ENCODE data around the gene EYS.

The EYS gene

GRCh38 chr6:63708631-63709030 is 1998.4 kb downstream of the EYS start:
- Histone ChIP-seq H3K4me3 (ENCODE audit: insufficient read length, low read depth) (no peak overlapping the region), H3K9me3 (ENCODE audit: insufficient read depth, low read length) (no peaks in the 10 kb centered on the region), H3K36me3 (ENCODE audit: insufficient read depth, insufficient read length, low read length) (peaks cover 66% of the 10 kb centered on the region), H3K27me3 (ENCODE audit: insufficient read depth, insufficient read length) (no peaks in the 10 kb centered on the region), H3K4me1 (ENCODE audit: insufficient read depth, insufficient read length) (no peaks in the 10 kb centered on the region), H3K9ac (ENCODE audit: insufficient read length, low read depth) (no peak overlapping the region)
- no peak for TF ChIP-seq YY1 (IDR thresholded peaks at IDR 0.05; ENCODE audit: insufficient read depth, insufficient read length)
- TF ChIP-seq SUZ12 (IDR thresholded peaks at IDR 0.05; ENCODE audit: extremely low read depth, insufficient read depth, insufficient read length): no peak
- TF ChIP-seq ZNF274 (IDR thresholded peaks at IDR 0.05; ENCODE audit: low read depth, low read length): no peak
- DNase-seq (ENCODE audit: low read depth, low spot score): no peak

DNA sequence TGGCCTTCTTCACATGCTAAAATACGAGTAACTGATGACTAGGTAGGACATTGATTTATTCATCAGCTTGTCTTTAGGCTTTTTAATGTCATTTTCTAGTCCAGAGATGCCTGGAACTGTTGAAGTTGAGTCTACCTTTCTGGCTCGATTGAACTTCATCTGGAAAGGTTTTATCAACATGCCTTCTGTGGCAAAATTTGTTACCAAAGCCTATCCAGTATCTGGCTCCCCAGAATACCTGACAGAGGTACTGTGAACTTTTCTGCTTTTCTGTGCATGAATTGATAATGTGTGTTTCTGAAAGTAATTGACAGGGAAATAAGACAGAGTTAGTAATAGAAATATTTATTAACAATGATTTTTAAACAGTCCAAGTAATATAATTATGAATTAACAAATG is 2000.4 kb downstream of the EYS start:
- DNase-seq (ENCODE audit: low read depth, low spot score): no peak
- Histone ChIP-seq H3K4me1 (ENCODE audit: insufficient read depth, insufficient read length) (no peaks in the 10 kb centered on the region), H3K36me3 (ENCODE audit: insufficient read depth, insufficient read length, low read length) (peaks cover 51% of the 10 kb centered on the region), H3K27me3 (ENCODE audit: insufficient read depth, insufficient read length) (no peaks in the 10 kb centered on the region), H3K9me3 (ENCODE audit: insufficient read depth, low read length) (no peaks in the 10 kb centered on the region), H3K9ac (ENCODE audit: insufficient read length, low read depth) (no peak overlapping the region), H3K4me3 (ENCODE audit: insufficient read length, low read depth) (no peak overlapping the region)
- no peak for TF ChIP-seq ZNF274 (IDR thresholded peaks at IDR 0.05; ENCODE audit: low read depth, low read length)
- TF ChIP-seq SUZ12 (IDR thresholded peaks at IDR 0.05; ENCODE audit: extremely low read depth, insufficient read depth, insufficient read length): no peak
- TF ChIP-seq YY1 (IDR thresholded peaks at IDR 0.05; ENCODE audit: insufficient read depth, insufficient read length): no peak

DNA sequence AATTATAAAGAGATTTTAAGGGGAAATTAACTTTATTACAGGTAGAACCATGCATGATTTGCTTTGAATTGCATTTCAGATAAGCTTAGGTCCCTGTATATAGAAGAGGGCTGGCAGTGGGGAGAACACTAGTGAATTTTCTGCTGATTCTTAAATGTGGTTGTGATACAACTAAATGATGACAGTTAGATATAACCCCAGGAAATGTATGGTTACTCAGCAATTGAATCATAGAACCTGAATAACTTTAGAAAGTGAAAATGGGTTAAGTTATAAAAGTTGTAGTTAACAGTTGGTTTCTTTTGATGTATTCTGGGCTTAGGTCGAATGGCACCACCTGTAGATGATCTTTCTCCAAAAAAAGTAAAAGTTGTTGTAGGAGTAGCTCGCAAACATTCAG is 2001.3 kb downstream of the EYS start:
- H3K9ac ChIP-seq (ENCODE audit: insufficient read length, low read depth): no peak overlapping the region
- no peak for TF ChIP-seq SUZ12 (IDR thresholded peaks at IDR 0.05; ENCODE audit: extremely low read depth, insufficient read depth, insufficient read length)
- no peak for TF ChIP-seq YY1 (IDR thresholded peaks at IDR 0.05; ENCODE audit: insufficient read depth, insufficient read length)
- no peak for TF ChIP-seq ZNF274 (IDR thresholded peaks at IDR 0.05; ENCODE audit: low read depth, low read length)
- no peaks in the 10 kb centered on the region for H3K4me1 ChIP-seq (ENCODE audit: insufficient read depth, insufficient read length)
- no peaks in the 10 kb centered on the region for H3K9me3 ChIP-seq (ENCODE audit: insufficient read depth, low read length)
- no peak overlapping the region for H3K4me3 ChIP-seq (ENCODE audit: insufficient read length, low read depth)
- DNase-seq (ENCODE audit: low read depth, low spot score): no peak
- H3K36me3 ChIP-seq (ENCODE audit: insufficient read depth, insufficient read length, low read length): peaks cover 52% of the 10 kb centered on the region
- H3K27me3 ChIP-seq (ENCODE audit: insufficient read depth, insufficient read length): no peaks in the 10 kb centered on the region

DNA sequence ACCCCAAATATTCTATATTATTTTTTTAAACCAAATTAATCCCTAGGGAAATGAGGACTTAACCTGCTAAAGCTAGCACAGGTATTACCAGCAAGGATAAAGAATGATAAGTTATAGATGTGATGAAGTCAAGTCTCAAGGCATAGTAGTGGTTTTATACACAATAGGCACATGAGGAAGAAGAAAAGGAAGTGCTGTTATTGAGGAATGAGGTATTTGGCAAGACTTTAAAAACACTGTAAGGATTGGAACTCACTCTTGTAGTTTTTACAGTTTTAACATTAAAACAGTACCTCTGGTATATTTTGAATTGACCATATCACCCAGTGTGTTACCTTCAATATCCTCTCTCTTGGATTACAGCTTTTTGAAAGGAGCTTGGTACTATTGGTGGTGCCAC is 2016.8 kb downstream of the EYS start:
- Histone ChIP-seq H3K9ac (ENCODE audit: insufficient read length, low read depth) (no peak overlapping the region), H3K4me1 (ENCODE audit: insufficient read depth, insufficient read length) (no peaks in the 10 kb centered on the region), H3K4me3 (ENCODE audit: insufficient read length, low read depth) (no peak overlapping the region), H3K36me3 (ENCODE audit: insufficient read depth, insufficient read length, low read length) (peaks cover 13% of the 10 kb centered on the region), H3K27me3 (ENCODE audit: insufficient read depth, insufficient read length) (no peaks in the 10 kb centered on the region), H3K9me3 (ENCODE audit: insufficient read depth, low read length) (peaks cover 10% of the 10 kb centered on the region; the same call in 1 of the 2 replicates)
- TF ChIP-seq SUZ12 (IDR thresholded peaks at IDR 0.05; ENCODE audit: extremely low read depth, insufficient read depth, insufficient read length) (no peak), ZNF274 (IDR thresholded peaks at IDR 0.05; ENCODE audit: low read depth, low read length) (no peak), YY1 (IDR thresholded peaks at IDR 0.05; ENCODE audit: insufficient read depth, insufficient read length) (no peak)
- DNase-seq (ENCODE audit: low read depth, low spot score): no peak

DNA sequence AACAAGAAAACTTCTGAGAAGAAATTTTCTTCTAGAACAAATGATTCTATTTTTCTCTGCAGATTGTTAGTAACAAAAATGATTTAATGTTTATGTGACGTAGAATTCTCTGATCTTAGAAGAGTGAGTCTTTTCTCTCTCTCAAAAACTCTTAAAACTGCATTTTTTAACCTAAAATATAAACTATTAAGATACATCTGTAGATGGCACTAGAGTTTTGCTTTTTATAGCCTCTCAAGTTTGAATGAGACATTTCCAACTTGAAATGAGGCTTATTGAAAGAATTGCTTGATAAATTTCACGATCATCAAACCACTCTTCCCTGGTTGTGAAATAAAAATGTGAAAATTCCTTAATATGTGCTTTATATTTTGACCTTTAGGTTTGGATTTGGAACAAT is 2017.6 kb downstream of the EYS start:
- H3K27me3 ChIP-seq (ENCODE audit: insufficient read depth, insufficient read length): no peaks in the 10 kb centered on the region
- TF ChIP-seq SUZ12 (IDR thresholded peaks at IDR 0.05; ENCODE audit: extremely low read depth, insufficient read depth, insufficient read length) (no peak), ZNF274 (IDR thresholded peaks at IDR 0.05; ENCODE audit: low read depth, low read length) (no peak), YY1 (IDR thresholded peaks at IDR 0.05; ENCODE audit: insufficient read depth, insufficient read length) (no peak)
- H3K9ac ChIP-seq (ENCODE audit: insufficient read length, low read depth): no peak overlapping the region
- peaks cover 17% of the 10 kb centered on the region for H3K36me3 ChIP-seq (ENCODE audit: insufficient read depth, insufficient read length, low read length)
- DNase-seq (ENCODE audit: low read depth, low spot score): no peak
- H3K4me1 ChIP-seq (ENCODE audit: insufficient read depth, insufficient read length): no peaks in the 10 kb centered on the region
- peaks cover 10% of the 10 kb centered on the region; the same call in 1 of the 2 replicates for H3K9me3 ChIP-seq (ENCODE audit: insufficient read depth, low read length)
- no peak overlapping the region for H3K4me3 ChIP-seq (ENCODE audit: insufficient read length, low read depth)

- Histone ChIP-seq H3K4me1 (ENCODE audit: insufficient read depth, insufficient read length) (no peaks in the 10 kb centered on the region), H3K4me3 (ENCODE audit: insufficient read length, low read depth) (no peak overlapping the region), H3K9ac (ENCODE audit: insufficient read length, low read depth) (no peak overlapping the region), H3K27me3 (ENCODE audit: insufficient read depth, insufficient read length) (no peaks in the 10 kb centered on the region), H3K36me3 (ENCODE audit: insufficient read depth, insufficient read length, low read length) (peaks cover 26% of the 10 kb centered on the region), H3K9me3 (ENCODE audit: insufficient read depth, low read length) (peaks cover 10% of the 10 kb centered on the region; the same call in 1 of the 2 replicates)
- TF ChIP-seq SUZ12 (IDR thresholded peaks at IDR 0.05; ENCODE audit: extremely low read depth, insufficient read depth, insufficient read length) (no peak), YY1 (IDR thresholded peaks at IDR 0.05; ENCODE audit: insufficient read depth, insufficient read length) (no peak), ZNF274 (IDR thresholded peaks at IDR 0.05; ENCODE audit: low read depth, low read length) (no peak)
- DNase-seq (ENCODE audit: low read depth, low spot score): no peak
These were observed 2021.3 kb downstream of the EYS start for GRCh38 chr6:63685446-63686379.

DNA sequence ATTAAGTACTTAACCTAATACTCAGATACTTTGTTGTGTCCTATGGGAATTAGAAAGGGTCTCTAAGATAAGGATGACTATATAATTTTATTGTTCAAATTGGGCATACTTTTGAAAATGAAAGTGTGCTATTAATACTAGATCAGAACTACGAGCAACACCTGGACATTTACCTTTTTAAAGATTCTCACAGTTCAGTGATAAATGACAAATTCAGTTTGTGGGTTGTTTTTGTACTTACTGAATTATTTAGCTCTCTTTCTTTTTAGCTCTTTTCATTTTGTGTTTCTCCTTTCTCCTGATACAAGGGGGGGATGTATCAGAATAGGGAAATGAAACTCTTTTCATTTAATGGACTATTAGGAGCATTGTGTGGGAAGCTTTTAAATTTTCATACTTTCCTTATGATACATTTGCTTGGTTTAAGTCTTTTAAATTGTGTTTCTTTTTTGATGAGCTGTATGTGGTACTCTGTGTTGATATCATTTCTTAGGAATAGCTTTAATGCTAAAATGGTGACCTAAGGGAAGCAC is 2023.9 kb downstream of the EYS start:
- H3K27me3 ChIP-seq (ENCODE audit: insufficient read depth, insufficient read length): no peaks in the 10 kb centered on the region
- DNase-seq (ENCODE audit: low read depth, low spot score): no peak
- no peak overlapping the region for H3K9ac ChIP-seq (ENCODE audit: insufficient read length, low read depth)
- TF ChIP-seq ZNF274 (IDR thresholded peaks at IDR 0.05; ENCODE audit: low read depth, low read length) (no peak), SUZ12 (IDR thresholded peaks at IDR 0.05; ENCODE audit: extremely low read depth, insufficient read depth, insufficient read length) (no peak), YY1 (IDR thresholded peaks at IDR 0.05; ENCODE audit: insufficient read depth, insufficient read length) (no peak)
- H3K9me3 ChIP-seq (ENCODE audit: insufficient read depth, low read length): peaks cover 10% of the 10 kb centered on the region; the same call in 1 of the 2 replicates
- no peak overlapping the region for H3K4me3 ChIP-seq (ENCODE audit: insufficient read length, low read depth)
- H3K36me3 ChIP-seq (ENCODE audit: insufficient read depth, insufficient read length, low read length): peaks cover 34% of the 10 kb centered on the region
- no peaks in the 10 kb centered on the region for H3K4me1 ChIP-seq (ENCODE audit: insufficient read depth, insufficient read length)
